Epithelial cell of esophagus (primary cell): Measurements from ENCODE around the gene FASTKD1.
"Not testable (repeated sequence)": the region's sequence is repeated elsewhere in the genome, so short reads cannot be mapped to it uniquely, and the experiment has no call there.

Source experiments
- DNase-seq: peaks from one replicate; pipeline ENCODE4 v3.0.0; 2010; ENCODE audit warnings: low read depth
- H3K4me3 ChIP-seq: 2 replicates; pipeline ENCODE4 v1.5.1; 2011; ENCODE audit warnings: mild to moderate bottlenecking, low read length, control low read depth
- CTCF ChIP-seq: IDR thresholded peaks from 2 replicates; pipeline ENCODE4 v1.5.1; 2011; ENCODE audit warnings: low read depth, mild to moderate bottlenecking, low read length, control low read depth, inconsistent platforms; ENCODE audit not compliant: insufficient read depth; ENCODE audit errors: missing control alignments

The FASTKD1 gene

GRCh38 chr2:169565686-169566085, 8.0 kb downstream of the FASTKD1 start:
- no peak for TF ChIP-seq CTCF
- no peak overlapping the region for H3K4me3 ChIP-seq
- DNase-seq: peak; percentile 20

DNA sequence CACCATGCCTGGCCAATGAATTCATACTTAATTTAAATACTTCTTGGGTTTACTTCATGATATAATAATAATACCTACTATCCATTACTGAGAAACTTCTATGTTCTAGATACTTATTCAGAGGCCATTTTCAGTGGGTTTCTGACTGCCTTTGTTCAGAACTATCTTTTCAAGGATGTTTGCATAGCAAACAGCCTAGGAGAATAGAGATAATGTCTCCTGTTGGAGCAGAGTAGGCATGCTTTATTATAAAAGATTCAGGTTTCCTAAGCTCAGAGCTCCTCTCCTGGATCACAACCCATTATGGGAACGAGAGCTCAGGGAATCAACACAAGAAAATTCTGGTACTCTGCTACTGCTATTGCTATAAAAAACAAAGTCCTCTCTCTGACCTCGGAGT, 11.1 kb downstream of the FASTKD1 start:
- no peak overlapping the region for H3K4me3 ChIP-seq
- no peak for DNase-seq
- no peak for TF ChIP-seq CTCF

GRCh38 chr2:169562084-169562483, 11.6 kb downstream of the FASTKD1 start:
- not testable (repeated sequence) for DNase-seq

DNA sequence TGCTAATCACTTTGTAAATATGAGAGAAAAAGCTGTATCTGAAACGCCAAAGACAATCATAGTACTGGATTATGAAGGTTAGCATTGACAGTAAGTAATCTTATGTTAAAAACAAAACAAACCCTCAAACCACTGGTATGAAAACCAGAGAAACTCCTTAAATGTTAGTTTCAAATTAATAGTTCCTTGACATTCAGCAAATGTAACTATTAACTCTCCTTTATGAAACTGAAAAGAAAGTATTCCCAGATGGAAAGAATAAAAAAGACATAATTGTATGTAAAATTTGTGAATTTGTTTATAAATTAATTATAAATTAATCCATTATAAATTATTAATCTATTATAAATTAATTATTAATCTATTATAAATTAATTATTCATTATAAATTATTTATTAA, 12.3 kb downstream of the FASTKD1 start:
- TF ChIP-seq CTCF: no peak

More at GRCh38 chr2:169562084-169562483, 11.6 kb downstream of the FASTKD1 start:
- not testable (repeated sequence) for H3K4me3 ChIP-seq

GRCh38 chr2:169546756-169547155, 26.9 kb downstream of the FASTKD1 start:
- H3K4me3 ChIP-seq: no peak overlapping the region
- DNase-seq: no peak
- TF ChIP-seq CTCF: no peak

More for the DNA sequence above, 12.3 kb downstream of the FASTKD1 start:
- H3K4me3 ChIP-seq: no peak overlapping the region
- DNase-seq: no peak

- no peak for TF ChIP-seq CTCF
- H3K4me3 ChIP-seq: no peak overlapping the region
- DNase-seq: no peak
These were observed 31.2 kb downstream of the FASTKD1 start for GRCh38 chr2:169542433-169542832.

DNA sequence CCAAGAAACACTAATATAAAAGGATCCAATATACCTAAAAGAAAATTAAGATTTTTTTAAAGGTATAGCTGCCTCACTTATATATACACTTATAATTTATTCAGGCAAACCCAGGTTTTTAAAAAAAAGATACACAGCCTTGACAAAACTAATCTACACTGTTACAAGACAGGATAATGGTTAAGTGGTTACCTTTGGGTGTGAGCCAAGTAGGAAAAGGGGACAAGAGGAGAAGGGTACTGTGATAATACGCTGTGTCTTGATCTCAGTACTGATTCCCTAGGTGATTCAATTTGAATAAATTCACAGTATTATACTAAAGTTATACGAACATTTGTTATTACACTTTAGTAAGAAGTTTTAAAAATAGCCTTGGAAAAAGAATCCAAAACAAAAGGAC, 33.5 kb downstream of the FASTKD1 start:
- TF ChIP-seq CTCF: no peak
- H3K4me3 ChIP-seq: no peak overlapping the region

GRCh38 chr2:169539460-169539859, 34.2 kb downstream of the FASTKD1 start:
- H3K4me3 ChIP-seq, DNase-seq: not testable (repeated sequence)

More for the DNA sequence above, 33.5 kb downstream of the FASTKD1 start:
- DNase-seq: no peak
